GM21825 (cell line): ENCODE measurements around the gene SMOC2.

Experiments used
- ATAC-seq: cut with Tn5 transposase; IDR thresholded peaks from one replicate; pipeline ENCODE4 v1.9.1; 2021; ENCODE audit warnings: mild to moderate bottlenecking, moderate library complexity; ENCODE audit not compliant: unreplicated experiment

Gene SMOC2

DNA sequence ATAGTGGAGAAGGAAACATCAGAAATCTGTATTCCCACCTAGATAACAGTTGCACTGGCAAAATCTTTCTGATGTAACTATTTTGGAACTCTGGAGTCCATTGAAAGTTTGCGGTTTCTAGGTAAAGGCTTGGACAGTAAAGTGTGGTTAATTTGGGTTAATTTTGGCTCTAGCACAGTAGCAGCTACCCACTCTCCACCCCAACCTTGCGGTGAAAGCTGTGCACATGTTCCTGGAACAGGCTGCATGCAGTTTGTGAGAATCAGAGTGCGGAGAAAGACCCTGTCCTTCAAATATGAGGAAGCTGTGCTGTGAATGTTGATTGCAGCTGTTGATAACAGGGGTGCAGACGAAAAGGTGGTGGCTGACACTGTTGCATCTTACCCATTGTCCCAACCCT lies 38.4 kb downstream of the SMOC2 start:
- no peak for ATAC-seq

DNA sequence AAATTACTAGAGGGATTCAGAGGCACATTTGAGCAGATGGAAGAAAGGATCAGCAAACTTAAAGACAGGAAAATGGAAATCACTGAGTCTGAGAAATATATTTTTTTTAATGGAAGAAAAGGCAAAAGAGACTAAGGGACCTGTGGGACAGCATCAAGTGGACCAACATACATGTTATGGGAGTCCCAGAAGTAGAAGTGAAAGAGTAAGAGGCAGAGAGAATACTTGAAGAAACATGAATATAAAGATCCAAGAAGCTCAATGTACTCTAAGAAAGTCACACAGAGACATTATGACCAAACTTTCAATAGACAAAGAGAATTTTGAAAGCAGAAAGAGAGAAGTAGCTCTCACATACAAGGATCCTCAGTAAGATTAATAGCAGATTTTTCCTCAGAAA lies 39.5 kb downstream of the SMOC2 start:
- no peak for ATAC-seq

GRCh38 chr6:168485818-168486217 lies 44.8 kb downstream of the SMOC2 start:
- no peak for ATAC-seq

- ATAC-seq, result no peak
Measured at GRCh38 chr6:168490757-168491156, 49.8 kb downstream of the SMOC2 start.

- no peak for ATAC-seq
Measured at GRCh38 chr6:168493976-168494375, 53.0 kb downstream of the SMOC2 start.

DNA sequence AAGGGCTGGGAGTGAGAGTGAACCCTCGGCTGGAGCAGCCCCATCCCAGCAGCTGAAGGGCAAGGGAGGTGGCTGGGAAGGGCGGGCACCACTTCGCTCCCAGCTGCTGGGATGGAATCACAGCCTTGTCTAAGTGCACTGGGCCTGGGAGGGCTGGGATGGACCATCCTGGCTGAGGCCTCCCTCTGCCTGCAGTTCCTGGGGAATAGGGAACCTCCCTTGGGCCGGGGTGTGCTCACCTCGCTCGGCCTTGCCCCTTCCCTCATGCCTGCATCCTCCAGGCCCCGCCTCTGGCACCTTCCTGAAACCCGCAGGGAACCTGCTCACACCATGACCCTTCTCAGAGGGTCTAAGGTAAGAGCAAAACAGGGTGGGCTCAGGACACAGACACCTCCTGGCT lies 53.7 kb downstream of the SMOC2 start:
- no peak for ATAC-seq

GRCh38 chr6:168495133-168495532 lies 54.1 kb downstream of the SMOC2 start:
- ATAC-seq, result no peak

DNA sequence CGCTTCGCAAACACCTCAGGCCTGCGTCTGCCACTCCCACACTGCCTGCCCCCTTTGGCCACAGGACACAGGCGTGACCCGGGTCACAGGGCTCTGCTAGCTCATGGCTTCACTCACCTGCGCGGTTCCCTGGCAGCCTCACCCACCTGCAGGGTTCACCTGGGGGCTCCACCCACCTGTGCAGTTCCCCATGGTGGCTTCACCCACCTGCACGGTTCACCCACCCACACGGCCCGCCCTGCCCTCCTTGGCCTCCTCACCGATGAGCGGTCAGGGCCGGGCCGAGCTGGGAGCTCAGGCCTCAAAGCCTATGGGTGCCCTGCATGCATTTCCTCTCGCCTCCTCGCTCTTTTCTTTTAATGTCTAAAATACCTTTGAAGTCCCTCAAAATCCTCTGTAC lies 54.7 kb downstream of the SMOC2 start:
- no peak for ATAC-seq

- no peak for ATAC-seq
Measured at GRCh38 chr6:168496139-168496996, 55.4 kb downstream of the SMOC2 start.

DNA sequence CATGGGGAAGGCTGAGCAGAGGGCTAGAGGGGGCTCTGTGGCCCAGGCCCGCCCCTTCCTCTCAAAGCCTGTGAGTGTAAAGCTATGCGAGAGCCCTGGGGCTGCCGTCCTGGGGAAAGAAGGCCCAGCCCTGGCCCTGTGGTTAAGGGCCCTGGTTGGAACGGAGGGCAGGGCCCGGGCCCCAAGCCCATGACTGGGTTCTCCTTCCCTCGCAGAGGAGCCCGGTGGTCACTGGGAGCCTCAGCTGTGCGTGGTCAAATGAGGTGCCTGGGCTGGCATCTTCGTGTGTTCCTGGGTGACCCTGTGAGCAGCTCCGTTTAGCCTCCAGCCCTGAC lies 56.0 kb downstream of the SMOC2 start:
- no peak for ATAC-seq

DNA sequence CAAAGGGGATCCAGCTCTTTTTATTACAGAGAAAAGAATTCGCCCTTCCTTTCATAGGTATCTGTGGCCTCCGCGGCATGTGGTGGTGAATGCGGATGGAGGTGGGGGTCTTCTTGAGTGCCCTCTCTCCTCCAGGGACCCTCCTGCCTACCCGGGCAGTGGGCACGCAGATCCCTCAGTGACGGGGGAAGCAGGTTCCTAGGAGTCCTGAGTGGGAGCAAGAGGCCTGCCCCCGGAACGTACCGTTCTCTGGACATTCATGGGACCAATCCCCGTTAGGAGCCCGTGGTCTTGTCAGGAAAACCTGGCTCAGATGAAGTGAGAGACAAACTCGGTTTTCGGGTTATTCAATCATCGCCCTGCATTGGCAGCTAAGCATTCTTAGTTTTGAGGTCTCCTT lies 56.4 kb downstream of the SMOC2 start:
- ATAC-seq, result no peak

- no peak for ATAC-seq
Measured at GRCh38 chr6:168498161-168498843, 57.3 kb downstream of the SMOC2 start.

DNA sequence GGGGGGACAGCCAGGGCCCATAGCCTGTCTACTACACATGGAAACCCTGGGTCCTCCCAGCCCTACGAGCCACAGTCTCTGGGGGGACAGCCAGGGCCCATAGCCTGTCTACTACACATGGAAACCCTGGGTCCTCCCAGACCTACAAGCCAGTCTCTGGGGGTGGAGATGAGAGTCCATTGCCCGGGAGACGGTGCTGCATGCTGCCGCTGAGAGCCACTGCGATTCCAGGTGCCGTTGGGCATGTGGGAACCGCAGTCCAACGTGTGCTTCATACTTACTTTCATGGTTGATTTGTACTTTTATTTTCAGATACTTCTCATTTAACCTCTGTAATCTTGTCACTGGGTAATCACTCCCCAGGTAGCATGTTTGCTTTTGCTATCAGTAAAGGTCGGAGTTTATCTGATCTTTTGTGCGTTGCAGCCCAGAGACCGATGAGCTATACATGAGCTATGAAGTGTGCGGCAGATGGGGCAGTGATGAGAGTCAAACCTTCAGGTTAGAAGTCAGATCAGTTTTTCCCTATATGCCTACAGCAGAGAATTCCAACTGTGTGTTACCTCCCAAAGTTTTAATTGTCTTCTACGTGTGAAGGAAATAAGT lies 58.2 kb downstream of the SMOC2 start:
- ATAC-seq, result no peak

DNA sequence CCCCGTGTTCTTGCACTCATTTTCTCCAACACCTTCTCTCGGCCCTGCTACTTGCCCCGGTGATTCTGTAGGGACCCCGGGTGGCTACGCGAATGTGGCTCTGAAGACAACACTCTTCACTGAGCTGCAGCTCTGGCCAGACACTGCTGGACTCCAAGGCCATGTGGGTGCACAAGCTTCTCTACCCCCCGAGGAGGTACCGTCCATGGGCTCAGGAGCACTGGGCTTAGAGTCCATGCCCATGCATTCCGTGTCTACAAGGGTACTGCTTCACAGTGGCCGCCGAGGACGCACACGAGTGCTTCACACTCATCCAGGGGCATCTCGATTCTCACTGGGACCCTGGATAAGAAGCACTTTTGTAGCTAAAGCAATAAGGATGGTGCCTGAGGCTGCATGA lies 59.5 kb downstream of the SMOC2 start:
- ATAC-seq, result no peak

GRCh38 chr6:168501561-168501960 lies 60.6 kb downstream of the SMOC2 start:
- ATAC-seq, result no peak

DNA sequence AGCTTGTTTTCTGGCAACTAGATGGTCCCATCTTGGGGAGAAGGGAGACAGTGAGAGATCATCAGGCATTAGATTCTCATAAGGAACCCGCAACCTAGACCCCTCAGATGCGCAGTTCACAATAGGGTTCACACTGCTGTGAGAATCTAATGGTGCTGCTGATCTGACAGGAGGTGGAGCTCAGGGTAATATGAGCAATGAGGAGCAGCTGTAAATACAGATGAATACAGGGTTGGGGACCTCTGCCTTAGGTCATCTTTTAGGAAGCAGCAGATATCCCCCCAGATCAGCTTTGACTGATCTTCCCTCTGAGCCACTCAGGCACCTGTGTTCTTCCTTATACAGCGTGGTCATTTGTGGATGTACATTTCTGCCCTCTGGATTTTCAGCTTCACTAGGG lies 63.4 kb downstream of the SMOC2 start:
- no peak for ATAC-seq

GRCh38 chr6:168506460-168506859 lies 65.5 kb downstream of the SMOC2 start:
- no peak for ATAC-seq

- no peak for ATAC-seq
Measured at GRCh38 chr6:168507297-168507696, 66.3 kb downstream of the SMOC2 start.

DNA sequence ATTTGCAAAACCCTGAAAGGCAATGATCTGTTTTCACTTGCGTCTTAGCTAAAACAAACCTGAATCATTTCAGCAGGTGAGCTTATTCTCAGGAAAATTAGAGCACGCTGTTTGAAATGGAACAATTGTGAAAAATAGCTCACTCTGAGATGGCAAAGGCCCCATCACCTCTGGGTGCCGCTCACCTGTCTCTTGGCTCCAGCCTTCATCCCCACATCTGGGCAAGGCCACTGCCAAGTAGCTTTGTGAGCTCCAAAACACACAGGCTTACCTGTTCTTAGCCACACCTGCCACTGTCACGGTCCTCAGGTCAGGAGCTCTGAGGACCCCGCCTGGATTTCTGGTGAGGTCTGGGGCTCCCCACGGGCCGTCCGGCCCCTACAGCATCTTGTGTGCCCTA lies 66.7 kb downstream of the SMOC2 start:
- ATAC-seq, result no peak

DNA sequence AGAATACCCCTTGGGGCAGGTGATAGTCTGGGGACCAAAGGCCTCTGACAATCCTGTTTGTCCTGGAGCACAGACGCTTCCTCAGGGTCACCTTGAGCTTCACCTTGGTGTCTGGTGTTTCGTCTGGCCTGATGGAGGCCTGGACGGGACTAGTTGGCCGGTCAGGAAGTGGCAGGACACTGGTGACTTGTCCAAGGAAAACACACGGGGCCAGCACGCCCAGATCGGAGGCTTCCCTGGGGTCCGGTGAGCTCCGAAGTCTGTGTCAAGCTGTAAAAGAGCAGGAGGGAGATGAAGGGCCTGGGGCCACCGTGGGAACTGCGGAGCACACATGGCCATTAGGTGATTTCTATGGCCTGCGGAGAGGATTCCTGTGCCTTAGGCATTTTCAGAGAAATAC lies 67.9 kb downstream of the SMOC2 start:
- no peak for ATAC-seq

DNA sequence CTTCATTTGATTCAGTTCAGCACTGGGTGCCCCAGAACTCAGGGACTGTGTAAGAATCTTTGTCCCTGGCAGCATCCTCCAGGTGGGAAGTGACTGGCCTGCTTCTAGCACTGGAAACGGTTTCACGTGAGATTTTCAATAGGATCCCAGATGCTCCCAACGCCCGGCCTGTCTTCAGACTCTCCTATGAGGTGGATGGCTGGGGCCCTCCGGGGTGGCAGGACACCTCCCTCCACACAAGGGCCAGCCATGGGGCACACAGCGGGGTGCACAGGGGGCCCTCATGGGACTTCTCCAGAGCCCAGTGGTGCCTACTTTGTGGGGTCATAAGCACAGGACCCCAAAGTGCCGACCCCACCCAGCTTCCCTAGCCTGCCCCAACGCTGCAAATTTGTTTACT lies 72.8 kb downstream of the SMOC2 start:
- ATAC-seq, result no peak

- no peak for ATAC-seq
Measured at GRCh38 chr6:168514216-168514615, 73.2 kb downstream of the SMOC2 start.
